Uterus (tissue), 4 donors: ENCODE results near the gene ZBTB34. TPM values are rescaled to one million over a fixed set of nuclear protein-coding genes. Genes with fewer than 3 reads are reported as not detected.
"Not testable (repeated sequence)": the region's sequence is repeated elsewhere in the genome, so short reads cannot be mapped to it uniquely, and the experiment has no call there.

ENCODE experiments used
- DNase-seq, 2 donors: peaks; one replicate each; pipeline ENCODE4 v3.0.0-alpha.2; 2019 to 2020
- H3K27ac ChIP-seq, 2 donors: fragments of 200-600 bp; sonication (generic); 1 replicate in 1 of 2; 2 replicates in 1 of 2; pipeline ENCODE4 v1.5.1; 2016 to 2018
- H3K27me3 ChIP-seq, 2 donors: fragments of 200-600 bp; sonication (generic); one replicate each; pipeline ENCODE4 v1.5.1; 2018 to 2019; ENCODE audit warnings: control low read depth in 1 of 2
- H3K36me3 ChIP-seq, 2 donors: fragments of 200-600 bp; sonication (generic); one replicate each; pipeline ENCODE4 v1.5.1; 2019; ENCODE audit warnings: control low read depth in 1 of 2
- H3K4me1 ChIP-seq, 2 donors: fragments of 200-600 bp; sonication (generic); one replicate each; pipeline ENCODE4 v1.5.1; 2018 to 2019; ENCODE audit warnings: control low read depth in 1 of 2
- H3K4me3 ChIP-seq, 2 donors: fragments of 200-600 bp; sonication (generic); 1 replicate in 1 of 2; 2 replicates in 1 of 2; pipeline ENCODE4 v1.5.1; 2018 to 2019; ENCODE audit warnings: mild to moderate bottlenecking in 1 of 2
- H3K9me3 ChIP-seq, 2 donors: fragments of 200-600 bp; sonication (generic); one replicate each; pipeline ENCODE4 v1.5.1; 2019; ENCODE audit warnings: control low read depth in 1 of 2
- POLR2A ChIP-seq, 2 donors: fragments of 450-650 bp; IDR thresholded peaks; one replicate each; pipeline ENCODE4 v1.6.1; 2016; ENCODE audit warnings: antibody characterized with exemption in 2 of 2, mild to moderate bottlenecking in 1 of 2, moderate library complexity in 1 of 2
- intact Hi-C: fragments of 100-400 bp; cut with DNase I; formaldehyde crosslinking; loops from one replicate; pipeline ENCODE4 v1.15.1; 2023; ENCODE audit warnings: low total_unique reads
- total RNA-seq, 4 donors: library from RNA; depleted of rRNA in 3 of 4; stranded (reverse); fragments of >200 nt in 3 of 4; gene quantifications; one replicate each; pipeline versions ENCODE4 v1.1.0 to v1.2.4, GENCODE V29; 2014 to 2023
- TF ChIP-seq, protein P1 (sequence below), 4 experiments: fragments of 200-600 bp in 2 of 4; fragments of 450-650 bp in 2 of 4; sonication (generic) in 2 of 4; IDR thresholded peaks; one replicate each; pipeline ENCODE4 v1.5.1; 2016 to 2019; ENCODE audit warnings: antibody characterized with exemption in 4 of 4, mild to moderate bottlenecking in 2 of 4, moderate library complexity in 1 of 4
- donor health status: DM: yes; HTN: yes; CAD: no.

Gene ZBTB34
- total RNA-seq, 4 donors from 2014 or later = 1.8 to 30.3 (median 13.5) TPM

DNA sequence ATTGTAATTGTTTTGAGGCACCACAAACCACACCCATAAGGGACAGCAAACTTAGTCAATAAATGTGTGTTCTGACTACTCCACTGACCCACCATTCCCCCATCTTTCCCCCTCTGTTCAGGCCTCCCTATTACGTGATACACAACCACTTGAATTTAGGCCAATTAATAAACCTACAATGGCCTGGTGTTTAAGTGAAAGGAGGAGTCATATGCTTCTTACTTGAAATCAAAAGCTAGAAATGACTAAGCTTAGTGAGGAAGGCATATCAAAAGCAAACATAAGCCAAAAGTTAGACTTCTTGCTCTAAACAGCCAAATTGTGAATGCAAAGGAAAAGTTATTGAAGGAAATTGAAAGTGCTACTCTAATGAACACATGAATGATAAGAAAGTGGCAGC is 41.0 kb upstream of the ZBTB34 start:
- TF ChIP-seq, protein P1, sequence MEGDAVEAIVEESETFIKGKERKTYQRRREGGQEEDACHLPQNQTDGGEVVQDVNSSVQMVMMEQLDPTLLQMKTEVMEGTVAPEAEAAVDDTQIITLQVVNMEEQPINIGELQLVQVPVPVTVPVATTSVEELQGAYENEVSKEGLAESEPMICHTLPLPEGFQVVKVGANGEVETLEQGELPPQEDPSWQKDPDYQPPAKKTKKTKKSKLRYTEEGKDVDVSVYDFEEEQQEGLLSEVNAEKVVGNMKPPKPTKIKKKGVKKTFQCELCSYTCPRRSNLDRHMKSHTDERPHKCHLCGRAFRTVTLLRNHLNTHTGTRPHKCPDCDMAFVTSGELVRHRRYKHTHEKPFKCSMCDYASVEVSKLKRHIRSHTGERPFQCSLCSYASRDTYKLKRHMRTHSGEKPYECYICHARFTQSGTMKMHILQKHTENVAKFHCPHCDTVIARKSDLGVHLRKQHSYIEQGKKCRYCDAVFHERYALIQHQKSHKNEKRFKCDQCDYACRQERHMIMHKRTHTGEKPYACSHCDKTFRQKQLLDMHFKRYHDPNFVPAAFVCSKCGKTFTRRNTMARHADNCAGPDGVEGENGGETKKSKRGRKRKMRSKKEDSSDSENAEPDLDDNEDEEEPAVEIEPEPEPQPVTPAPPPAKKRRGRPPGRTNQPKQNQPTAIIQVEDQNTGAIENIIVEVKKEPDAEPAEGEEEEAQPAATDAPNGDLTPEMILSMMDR (IDR thresholded peaks at IDR 0.05) = no peak
- no peak for TF ChIP-seq POLR2A (IDR thresholded peaks at IDR 0.05)
- Histone ChIP-seq H3K36me3 (no peaks in the 10 kb centered on the region), H3K4me1 (no peaks in the 10 kb centered on the region), H3K27me3 (no peaks in the 10 kb centered on the region), H3K4me3 (no peak overlapping the region), H3K9me3 (peaks cover 0 to 9% of the 10 kb centered on the region in 2 donors), H3K27ac (no peak overlapping the region)
- no peak for DNase-seq
- intact Hi-C loops = no loop called here

DNA sequence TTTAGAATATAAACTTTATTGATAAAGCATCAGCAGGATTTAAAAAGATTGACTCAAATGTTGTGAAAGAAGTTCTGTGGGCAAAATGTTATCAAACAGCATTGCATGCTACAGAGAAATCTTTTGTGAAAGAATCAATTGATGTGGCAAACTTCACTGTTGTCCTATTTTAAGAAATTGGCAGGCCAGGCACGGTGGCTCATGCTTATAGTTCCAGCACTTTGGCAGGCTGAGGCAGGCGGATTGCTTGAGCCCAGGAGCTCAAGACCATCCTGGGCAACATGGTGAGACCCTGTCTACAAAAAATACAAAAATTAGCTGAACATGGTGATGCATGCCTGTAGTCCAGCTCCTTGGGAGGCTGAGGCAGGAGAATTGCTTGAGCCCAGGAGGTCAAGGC is 38.2 kb upstream of the ZBTB34 start:
- H3K27ac ChIP-seq = no peak overlapping the region
- no peaks in the 10 kb centered on the region for H3K36me3 ChIP-seq
- intact Hi-C loops = no loop called here
- TF ChIP-seq, protein P1 (IDR thresholded peaks at IDR 0.05) = no peak
- no peak for TF ChIP-seq POLR2A (IDR thresholded peaks at IDR 0.05)
- no peaks in the 10 kb centered on the region for H3K4me1 ChIP-seq
- H3K4me3 ChIP-seq = no peak overlapping the region
- H3K9me3 ChIP-seq = peaks cover 0 to 5% of the 10 kb centered on the region in 2 donors
- no peaks in the 10 kb centered on the region for H3K27me3 ChIP-seq
- DNase-seq = no peak

DNA sequence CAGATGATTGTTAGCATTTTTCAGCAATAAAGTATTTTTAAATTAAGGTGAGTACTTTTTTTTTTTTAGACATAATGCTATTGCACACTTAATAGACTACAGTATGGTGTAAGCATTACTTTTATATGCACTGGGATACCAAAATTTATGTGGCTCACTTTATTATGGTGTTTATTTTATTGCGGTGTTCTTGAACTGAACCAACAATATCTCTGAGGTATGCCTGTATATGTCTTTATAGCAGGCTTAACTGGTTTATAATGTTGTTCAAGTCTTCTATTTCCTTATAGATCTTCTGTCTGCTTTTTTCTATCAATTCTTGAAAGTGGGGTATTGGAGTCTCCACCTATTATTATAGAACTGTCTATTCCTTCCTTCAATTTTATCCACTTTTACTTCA is 37.6 kb upstream of the ZBTB34 start:
- Histone ChIP-seq H3K36me3 (no peaks in the 10 kb centered on the region), H3K4me1 (no peaks in the 10 kb centered on the region), H3K9me3 (peaks cover 0 to 5% of the 10 kb centered on the region in 2 donors), H3K27me3 (no peaks in the 10 kb centered on the region), H3K27ac (no peak overlapping the region), H3K4me3 (no peak overlapping the region)
- DNase-seq = no peak
- intact Hi-C loops = no loop called here
- no peak for TF ChIP-seq POLR2A (IDR thresholded peaks at IDR 0.05)
- TF ChIP-seq, protein P1 (IDR thresholded peaks at IDR 0.05) = no peak

DNA sequence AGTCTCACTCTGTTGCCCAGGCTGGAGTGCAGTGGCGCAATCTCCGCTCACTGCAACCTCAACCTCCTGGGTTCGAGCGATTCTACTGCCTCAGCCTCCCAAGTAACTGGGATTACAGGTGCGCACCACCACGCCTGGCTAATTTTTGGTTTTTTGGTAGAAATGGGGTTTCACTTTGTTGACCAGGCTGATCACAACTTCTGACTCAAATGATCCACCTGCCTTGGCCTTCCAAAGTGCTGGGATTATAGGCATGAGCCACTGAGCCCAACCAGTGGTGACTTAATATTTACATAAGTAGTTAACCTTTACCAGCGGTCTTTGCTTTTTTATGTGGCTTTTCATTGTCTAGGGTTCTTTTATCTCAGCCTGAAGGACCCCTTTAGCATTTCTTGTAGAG is 36.4 kb upstream of the ZBTB34 start:
- H3K36me3 ChIP-seq, H3K4me1 ChIP-seq, H3K27ac ChIP-seq, H3K27me3 ChIP-seq, H3K9me3 ChIP-seq, intact Hi-C loops, DNase-seq, H3K4me3 ChIP-seq: not testable (repeated sequence)

DNA sequence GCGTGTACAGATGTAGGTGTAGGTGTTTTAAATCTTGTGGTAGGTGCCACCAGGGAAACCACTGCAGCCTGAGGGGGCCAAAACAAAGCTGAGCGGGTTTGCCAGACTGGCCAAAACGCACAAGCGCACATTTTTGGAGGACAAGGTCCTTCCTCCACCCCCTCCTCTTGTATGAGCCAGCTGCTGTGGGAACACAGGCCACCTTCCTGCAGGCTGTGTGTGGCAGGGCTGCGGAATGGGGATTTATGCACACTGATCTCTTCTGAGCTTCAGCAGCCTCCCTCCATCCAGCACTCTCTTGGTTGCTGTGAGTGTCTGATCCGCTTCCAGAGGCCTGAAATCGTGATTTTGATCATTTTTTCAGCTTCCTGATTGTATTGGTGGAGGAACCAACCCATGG is 33.2 kb upstream of the ZBTB34 start:
- Histone ChIP-seq H3K4me3 (no peak overlapping the region), H3K27me3 (no peaks in the 10 kb centered on the region), H3K4me1 (no peaks in the 10 kb centered on the region), H3K9me3 (no peaks in the 10 kb centered on the region), H3K27ac (no peak overlapping the region), H3K36me3 (no peaks in the 10 kb centered on the region)
- intact Hi-C loops = no loop called here
- TF ChIP-seq, protein P1 (IDR thresholded peaks at IDR 0.05) = no peak
- TF ChIP-seq POLR2A (IDR thresholded peaks at IDR 0.05) = no peak
- DNase-seq = no peak

DNA sequence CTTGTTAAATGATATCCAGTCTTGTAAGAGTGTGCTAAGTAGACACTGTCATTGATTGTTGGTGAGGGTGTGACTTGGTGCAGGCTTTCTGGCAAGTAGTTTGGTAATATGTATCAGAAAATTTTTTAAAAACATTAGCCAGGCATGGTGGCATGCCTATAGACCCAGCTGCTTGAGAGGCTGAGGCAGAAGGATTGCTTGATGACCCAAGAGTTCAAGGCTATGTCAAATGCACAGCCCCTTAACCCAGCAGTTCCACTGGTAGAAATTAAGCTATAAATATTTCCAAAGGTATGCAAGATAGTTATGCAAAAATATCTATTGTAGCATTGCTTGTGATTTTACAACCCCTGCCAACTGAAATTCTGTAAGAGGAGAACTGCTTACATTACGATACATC is 31.4 kb upstream of the ZBTB34 start:
- Histone ChIP-seq H3K27me3 (no peaks in the 10 kb centered on the region), H3K36me3 (no peaks in the 10 kb centered on the region), H3K4me3 (no peak overlapping the region), H3K27ac (no peak overlapping the region), H3K9me3 (no peaks in the 10 kb centered on the region), H3K4me1 (no peaks in the 10 kb centered on the region)
- DNase-seq = no peak
- TF ChIP-seq POLR2A (IDR thresholded peaks at IDR 0.05) = no peak
- TF ChIP-seq, protein P1 (IDR thresholded peaks at IDR 0.05) = no peak
- intact Hi-C loops = no loop called here
